GM12878 (cell line): ENCODE measurements around the gene OGFR. TPM values are rescaled to one million over a fixed set of nuclear protein-coding genes. Genes with fewer than 3 reads are reported as not detected.

Experiments
- ATAC-seq: fragments of 200-7000 bp; cut with Tn5 transposase; 3 replicates; pipeline ENCODE4 v1.9.1; 2020; ENCODE audit warnings: mild to moderate bottlenecking, moderate library complexity
- BruUV-seq: library from RNA; stranded (reverse); fragments of 400-500 nt; replicated peaks from 2 replicates; lab custom pipeline; 2021; lab: Mats Ljungman, UMichigan
- CTCF ChIA-PET: fragments of 300-600 bp; sonication (Branson Sonifier 250); formaldehyde crosslinking; extraction: SDS; loops from one replicate; lab custom pipeline; 2021; ENCODE audit warnings: inconsistent platforms; lab: Yijun Ruan, JAX
- POLR2A ChIA-PET: fragments of 350-600 bp; formaldehyde crosslinking; extraction: SDS; loops from one replicate; lab custom pipeline; 2021; ENCODE audit warnings: inconsistent platforms; lab: Charles Lee
- RAD21 ChIA-PET: fragments of 300-600 bp; sonication (Branson Sonifier 250); formaldehyde crosslinking; loops from one replicate; lab custom pipeline; 2023; ENCODE audit warnings: antibody characterized with exemption; ENCODE audit not compliant: unreplicated experiment; lab: Charles Lee
- SMC1A ChIA-PET: fragments of 300-600 bp; sonication (Branson Sonifier 250); formaldehyde crosslinking; loops from one replicate; lab custom pipeline; 2023; ENCODE audit not compliant: unreplicated experiment, uncharacterized antibody; lab: Charles Lee
- DNase-seq: peaks from one replicate; pipeline ENCODE4 v3.0.0-alpha.2; 2011; ENCODE audit warnings: low read depth, low spot score
- FAIRE-seq: peaks from 3 replicates; lab custom pipeline; 2011; peaks lifted over from hg19 to GRCh38; lab: Jason Lieb, UNC
- H2AFZ ChIP-seq: 2 replicates; pipeline ENCODE4 v1.6.0; 2011; ENCODE audit warnings: low read depth, low read length, control low read depth; ENCODE audit not compliant: control insufficient read depth
- H3K27ac ChIP-seq: 2 replicates; pipeline ENCODE4 v1.5.1; 2011; ENCODE audit warnings: control low read depth; ENCODE audit not compliant: control insufficient read depth, insufficient read depth
- H3K27me3 ChIP-seq, 2 experiments: replicated peaks in 1 of 2; 2 replicates each; pipeline versions ENCODE4 v1.6.0 to v1.6.1; 2011; ENCODE audit warnings: low read length in 1 of 2; ENCODE audit not compliant: control insufficient read depth in 2 of 2, insufficient read depth in 2 of 2
- H3K36me3 ChIP-seq, 2 experiments: 2 replicates each; pipeline ENCODE4 v1.5.1; 2011; ENCODE audit warnings: low read length in 1 of 2; ENCODE audit not compliant: control insufficient read depth in 2 of 2, insufficient read depth in 2 of 2
- H3K4me1 ChIP-seq: 2 replicates; pipeline ENCODE4 v1.6.1; 2011; ENCODE audit warnings: mild to moderate bottlenecking, low read length, moderate library complexity, mixed read lengths; ENCODE audit not compliant: control insufficient read depth, insufficient read depth
- H3K4me2 ChIP-seq: 2 replicates; pipeline ENCODE4 v1.6.0; 2011; ENCODE audit warnings: control low read depth; ENCODE audit not compliant: control insufficient read depth, insufficient read depth
- H3K4me3 ChIP-seq: fragments of 200-600 bp; sonication (generic); 2 replicates; pipeline ENCODE4 v1.5.1; 2016
- H3K79me2 ChIP-seq: 2 replicates; pipeline ENCODE4 v1.6.0; 2011; ENCODE audit warnings: low read length; ENCODE audit not compliant: control insufficient read depth, insufficient read depth
- H3K9ac ChIP-seq: 2 replicates; pipeline ENCODE4 v1.8.0; 2011; ENCODE audit warnings: low read length, control low read depth, mixed read lengths; ENCODE audit not compliant: control insufficient read depth, insufficient read depth
- H3K9me3 ChIP-seq: replicated peaks from 3 replicates; pipeline ENCODE4 v1.5.1; 2011; ENCODE audit warnings: mild to moderate bottlenecking, low read length; ENCODE audit not compliant: control insufficient read depth, insufficient read depth
- H4K20me1 ChIP-seq: 2 replicates; pipeline ENCODE4 v1.6.0; 2011; ENCODE audit not compliant: control insufficient read depth, insufficient read depth
- BACH1 ChIP-seq: fragments of 450-650 bp; IDR thresholded peaks from 2 replicates; pipeline ENCODE4 v1.6.1; 2017; ENCODE audit warnings: mild to moderate bottlenecking, borderline replicate concordance
- CBFB ChIP-seq: IDR thresholded peaks from 2 replicates; pipeline ENCODE4 v1.6.1; 2016; ENCODE audit warnings: antibody characterized with exemption, low read depth
- DPF2 ChIP-seq: fragments of 450-650 bp; IDR thresholded peaks from 2 replicates; pipeline ENCODE4 v1.6.1; 2017; ENCODE audit warnings: mild to moderate bottlenecking
- E2F8 ChIP-seq: fragments of 450-650 bp; IDR thresholded peaks from 2 replicates; pipeline ENCODE4 v1.6.1; 2018; ENCODE audit warnings: mild to moderate bottlenecking, low read depth, moderate library complexity; ENCODE audit not compliant: partially characterized antibody
- HDAC6 ChIP-seq: fragments of 200-600 bp; sonication (generic); IDR thresholded peaks from one replicate; pipeline ENCODE4 v1.8.0; 2017; ENCODE audit warnings: antibody characterized with exemption; ENCODE audit not compliant: unreplicated experiment
- IKZF1 ChIP-seq: fragments of 450-650 bp; conservative IDR thresholded peaks from 2 replicates; pipeline ENCODE4 v1.6.1; 2017; ENCODE audit warnings: antibody characterized with exemption, mild to moderate bottlenecking
- JUNB ChIP-seq: IDR thresholded peaks from 2 replicates; pipeline ENCODE4 v1.6.1; 2016; ENCODE audit warnings: antibody characterized with exemption, mild to moderate bottlenecking
- MYB ChIP-seq: fragments of 150-350 bp; IDR thresholded peaks from 2 replicates; pipeline ENCODE4 v1.6.1; 2014; ENCODE audit warnings: mild to moderate bottlenecking, low read depth, low read length, borderline replicate concordance
- NFYB ChIP-seq: IDR thresholded peaks from 2 replicates; pipeline ENCODE4 v1.6.1; 2011; ENCODE audit warnings: low read depth, mild to moderate bottlenecking, low read length, improper control_type of control experiment, moderate library complexity; ENCODE audit not compliant: insufficient read depth
- POLR2AphosphoS2 ChIP-seq: IDR thresholded peaks from 2 replicates; pipeline ENCODE4 v1.6.1; 2011; ENCODE audit warnings: low read depth, mild to moderate bottlenecking, low read length, improper control_type of control experiment, moderate library complexity
- RELA ChIP-seq: fragments of 450-650 bp; IDR thresholded peaks from 2 replicates; pipeline ENCODE4 v1.8.0; 2014; ENCODE audit warnings: borderline replicate concordance; ENCODE audit not compliant: partially characterized antibody
- SMAD1 ChIP-seq: fragments of 450-650 bp; IDR thresholded peaks from 2 replicates; pipeline ENCODE4 v1.6.1; 2018; ENCODE audit warnings: mild to moderate bottlenecking, low read depth; ENCODE audit not compliant: partially characterized antibody
- SMAD5 ChIP-seq: IDR thresholded peaks from 2 replicates; pipeline ENCODE4 v1.6.1; 2016; ENCODE audit warnings: antibody characterized with exemption, low read depth
- SP1 ChIP-seq: IDR thresholded peaks from one replicate; pipeline ENCODE4 v1.6.1; 2011; ENCODE audit warnings: low read depth, low read length
- USF1 ChIP-seq: IDR thresholded peaks from 2 replicates; pipeline ENCODE4 v1.6.1; 2011; ENCODE audit warnings: borderline replicate concordance, low read depth, mild to moderate bottlenecking, moderate library complexity, mixed read lengths, low read length; ENCODE audit not compliant: insufficient read depth; ENCODE audit errors: extremely low read length
- WGBS: methylation state at CpG from one replicate; pipeline ENCODE4 v1.1.6; 2016; ENCODE audit warnings: low lambda C conversion rate; ENCODE audit not compliant: insufficient replicate concordance, insufficient coverage; ENCODE audit errors: missing lambda C conversion rate; 5-methylcytosine and 5-hydroxymethylcytosine counted together
- in situ Hi-C: fragments of 300-500 bp; cut with MboI; formaldehyde crosslinking; loops from 9 replicates; pipeline ENCODE4 v1.14.3; 2018; ENCODE audit warnings: mixed read lengths
- intact Hi-C: fragments of 100-400 bp; cut with micrococcal nuclease; formaldehyde crosslinking; loops from one replicate; pipeline ENCODE4 v1.14.2; 2022; ENCODE audit not compliant: unreplicated experiment
- polyA plus RNA-seq, 11 experiments: library from polyadenylated mRNA; depleted of rRNA in 4 of 11; unstranded in 6 of 11; stranded (reverse) in 5 of 11; fragments of >200 nt; fragmentation: Nextera tagmentation in 4 of 11; fragmentation: Illumina TruSeq in 1 of 11; extraction: Ambion mirVana in 4 of 11; extraction: Trizol in 1 of 11; gene quantifications; 1 replicate in 1 of 11; 2 replicates in 10 of 11; pipeline versions ENCODE4 v1.2.1 to v1.2.3, GENCODE V29; 2011 to 2016; ENCODE audit warnings: inconsistent platforms in 2 of 11, missing spikeins in 2 of 11, low read depth in 1 of 11
- total RNA-seq, 4 experiments: library from RNA; depleted of rRNA in 3 of 4; stranded (reverse); fragments of >200 nt in 3 of 4; fragmentation: Illumina TruSeq in 1 of 4; extraction: Trizol in 1 of 4; gene quantifications; 2 replicates each; pipeline versions ENCODE4 v1.2.1 to v1.2.3, GENCODE V29; 2013 to 2021

The OGFR gene
- total and polyA plus RNA-seq, 10 of the 15 experiments (the other 5 are each of a cell fraction or from before 2014, with no cell fraction given), result 0.72 to 62.1 (median 27.3) TPM

- RAD21 ChIA-PET, result no interaction called here
- Histone ChIP-seq H3K9ac (no peak overlapping the region), H4K20me1 (no peaks in the 10 kb centered on the region), H3K27ac (no peak overlapping the region), H3K4me3 (no peak overlapping the region), H2AFZ (no peak overlapping the region), H3K36me3 (no peaks in the 10 kb centered on the region; a peak in 1 of 4 replicates), H3K27me3 (peaks cover 2 to 4% of the 10 kb centered on the region in 2 experiments; a peak in 2 of 4 replicates), H3K4me1 (no peaks in the 10 kb centered on the region), H3K4me2 (no peak overlapping the region), H3K9me3 (no peaks in the 10 kb centered on the region; the same call in 2 of the 3 replicates), H3K79me2 (no peaks in the 10 kb centered on the region)
- no TSS peak for BruUV-seq
- CTCF ChIA-PET, result interaction anchor here (1.4 to 2.1 kb wide), 2 partner anchors 9 to 283 kb away, joined by 4 to 6 read pairs; no protein-coding TSS in a partner anchor
- POLR2A ChIA-PET, result no interaction called here
- TF ChIP-seq USF1 (no peak), DPF2 (no peak), HDAC6 (no peak)
- intact Hi-C loops (no loop called here), in situ Hi-C loops (no loop called here)
- SMC1A ChIA-PET, result interaction anchor here (1.2 kb wide), 1 partner anchor 103 kb away, joined by 3 read pairs; no protein-coding TSS in a partner anchor
- ATAC-seq (no peak), FAIRE-seq (no peak), DNase-seq (no peak)
- 20% methylated on average over 9 of the region's 9 CpGs for WGBS
Measured at GRCh38 chr20:62782893-62783278, 21.7 kb upstream of the OGFR start.

GRCh38 chr20:62784497-62784896 lies 20.1 kb upstream of the OGFR start:
- Histone ChIP-seq H3K4me2 (no peak overlapping the region), H3K27ac (no peak overlapping the region), H3K4me3 (no peak overlapping the region), H3K79me2 (no peaks in the 10 kb centered on the region), H2AFZ (no peak overlapping the region), H3K27me3 (peaks cover 2 to 4% of the 10 kb centered on the region in 2 experiments; a peak in 2 of 4 replicates), H4K20me1 (no peaks in the 10 kb centered on the region), H3K36me3 (no peaks in the 10 kb centered on the region; a peak in 1 of 4 replicates), H3K9me3 (no peaks in the 10 kb centered on the region; the same call in 2 of the 3 replicates), H3K4me1 (no peaks in the 10 kb centered on the region), H3K9ac (no peak overlapping the region)
- in situ Hi-C loops, result no loop called here
- DNase-seq, result no peak
- ChIA-PET CTCF (no interaction called here), RAD21 (no interaction called here), POLR2A (no interaction called here), SMC1A (no interaction called here)
- BruUV-seq, result no TSS peak
- intact Hi-C loops, result no loop called here
- ATAC-seq, result no peak
- FAIRE-seq, result no peak
- WGBS, result 52% methylated on average over 16 of the region's 16 CpGs
- TF ChIP-seq E2F8, result no peak
- no peak for TF ChIP-seq MYB
- TF ChIP-seq RELA, result no peak
- no peak for TF ChIP-seq JUNB
- TF ChIP-seq BACH1, result no peak
- TF ChIP-seq CBFB, result no peak
- TF ChIP-seq SMAD5, result no peak
- no peak for TF ChIP-seq IKZF1
- no peak for TF ChIP-seq SP1
- no peak for TF ChIP-seq SMAD1
- no peak for TF ChIP-seq POLR2AphosphoS2
- TF ChIP-seq NFYB, result no peak
